GM18867 (cell line): ENCODE data around the gene GNAS-AS1.

Experiments used
- ATAC-seq: cut with Tn5 transposase; IDR thresholded peaks from one replicate; pipeline ENCODE4 v1.9.1; 2021; ENCODE audit warnings: mild to moderate bottlenecking, moderate library complexity; ENCODE audit not compliant: unreplicated experiment

The GNAS-AS1 gene

DNA sequence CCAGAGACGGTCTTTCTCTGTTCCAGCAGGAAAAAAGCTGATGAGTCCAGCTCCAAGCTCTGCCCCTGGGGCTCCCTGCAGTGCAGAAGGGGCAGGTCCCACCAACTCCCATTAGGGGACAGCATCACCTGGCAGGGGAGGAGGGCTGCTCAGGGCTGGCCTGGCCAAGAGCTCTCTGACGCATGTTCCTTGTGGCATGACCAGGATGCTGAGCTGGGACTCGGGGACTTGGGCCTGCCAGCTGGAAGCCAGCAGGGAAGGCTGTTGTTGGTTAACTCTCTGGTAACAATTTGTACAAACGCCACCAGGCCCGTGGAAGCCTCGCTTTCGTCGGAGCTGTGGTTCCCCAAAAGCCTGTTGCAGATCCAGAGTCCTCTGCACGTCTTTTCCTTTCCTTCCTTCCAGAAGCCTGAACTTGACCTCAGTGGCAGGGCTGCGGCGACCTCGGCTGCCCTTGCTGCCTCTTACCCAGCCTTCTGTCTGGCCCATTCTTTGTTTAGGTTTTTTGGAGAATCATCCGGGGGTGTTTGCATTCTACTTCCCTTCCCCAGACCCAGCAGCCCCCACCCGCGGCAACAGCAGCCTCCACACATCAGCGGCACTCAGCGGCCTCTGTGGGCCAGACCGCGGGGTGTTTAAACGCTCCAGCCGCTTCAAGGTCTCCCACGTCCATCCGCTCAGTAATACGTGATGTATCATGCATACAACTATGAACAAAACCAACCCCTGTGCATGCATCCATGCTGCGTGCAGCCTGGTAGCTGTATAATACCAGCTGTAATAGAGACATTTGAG lies 63.3 kb downstream of the GNAS-AS1 start:
- ATAC-seq = no peak

DNA sequence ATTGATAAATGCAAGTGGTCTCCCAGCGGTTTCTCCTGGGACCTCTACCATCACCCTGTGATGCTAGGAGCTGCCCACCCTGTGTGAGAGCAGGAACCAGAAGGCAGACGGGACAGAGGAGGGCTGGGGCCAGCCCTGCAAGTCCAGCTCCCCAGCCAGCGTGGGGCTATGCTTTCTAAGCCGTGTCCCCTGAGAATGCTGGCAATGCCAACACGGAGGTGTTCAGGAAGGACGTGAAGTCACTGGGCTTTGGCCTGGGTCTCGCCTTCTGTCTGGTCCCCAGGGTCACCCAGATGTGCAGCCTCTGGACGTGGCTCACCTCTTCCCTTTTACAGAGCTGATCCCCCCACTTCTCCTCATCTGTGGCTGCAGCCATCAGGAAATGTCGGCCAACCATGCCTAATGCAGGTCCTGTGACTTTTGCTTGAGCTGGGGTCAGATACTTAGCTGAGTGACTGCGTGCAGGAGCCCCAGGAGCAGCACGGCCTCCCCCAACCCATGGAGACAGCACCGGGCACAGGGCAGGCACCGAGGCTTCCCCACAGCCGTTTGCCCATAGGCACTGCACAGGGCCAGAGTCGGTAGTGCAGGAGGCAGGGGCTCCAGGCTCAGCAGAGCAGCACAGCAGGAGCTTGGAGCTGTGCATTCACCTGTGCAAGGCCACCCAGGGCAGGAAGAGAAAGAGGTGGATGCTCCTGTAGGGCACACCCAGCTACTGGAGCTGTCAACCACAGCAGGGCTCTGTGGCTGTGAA lies 66.2 kb downstream of the GNAS-AS1 start:
- no peak for ATAC-seq

DNA sequence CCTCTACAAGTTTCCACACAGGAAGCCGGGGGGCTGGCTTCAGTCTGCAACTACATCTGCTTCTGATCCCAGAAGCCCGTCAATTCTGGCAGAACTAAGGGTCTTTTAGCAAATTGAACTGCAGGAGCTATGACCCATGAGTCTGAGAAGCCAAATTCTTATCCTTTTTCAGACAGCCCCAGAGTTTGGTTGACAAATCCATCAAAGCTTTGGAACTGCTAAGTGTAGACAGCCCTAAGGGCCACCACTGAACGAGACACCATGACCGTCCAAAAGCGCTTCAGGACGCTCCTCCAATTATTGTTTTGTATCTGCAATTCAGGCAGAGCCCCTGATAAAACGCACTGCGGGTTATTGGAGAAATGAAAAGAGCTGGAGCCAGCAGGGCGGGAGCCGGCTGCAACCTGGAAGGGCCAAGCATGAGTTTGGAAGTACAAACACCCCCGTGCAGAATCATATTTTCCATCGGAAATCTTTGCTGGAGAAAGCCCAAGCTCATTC lies 67.1 kb downstream of the GNAS-AS1 start:
- no peak for ATAC-seq

DNA sequence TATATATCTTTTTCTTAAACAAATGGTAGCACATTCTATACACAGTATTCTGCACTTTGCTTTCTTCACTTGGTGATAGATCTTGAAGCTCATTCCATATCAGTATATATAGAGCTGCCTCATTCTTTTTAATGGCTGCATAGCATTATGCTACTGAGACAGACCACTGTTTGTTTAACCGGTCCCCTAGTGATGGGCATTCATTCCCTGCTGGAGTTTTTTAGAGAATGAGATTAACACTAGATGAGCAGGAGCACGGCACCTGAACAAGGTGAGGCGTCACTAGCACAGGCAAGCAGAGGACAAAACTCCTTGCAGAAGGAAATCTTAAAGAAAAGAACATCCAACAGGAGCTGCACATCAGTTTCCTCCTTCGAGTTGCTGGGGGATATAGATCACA lies 69.6 kb downstream of the GNAS-AS1 start:
- ATAC-seq = no peak

DNA sequence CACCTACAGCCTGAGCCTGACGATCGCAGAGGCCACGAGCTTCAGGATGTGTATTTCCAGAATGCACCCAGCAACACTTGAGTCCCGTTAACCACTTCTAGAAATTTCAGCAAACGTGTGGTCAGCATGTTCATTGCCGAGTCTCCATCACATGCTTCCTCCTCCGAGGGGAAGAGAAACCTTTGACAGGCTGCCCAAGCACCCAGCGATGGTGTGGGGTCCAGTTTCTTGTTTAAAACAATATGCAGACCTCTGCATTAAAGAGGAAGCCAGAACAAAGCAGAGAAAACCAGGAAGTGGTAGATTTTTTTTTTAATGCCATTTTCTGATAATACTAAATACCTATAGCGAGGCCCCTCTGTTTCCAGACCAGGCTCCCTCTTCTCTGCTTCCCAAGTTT lies 71.9 kb downstream of the GNAS-AS1 start:
- no peak for ATAC-seq

DNA sequence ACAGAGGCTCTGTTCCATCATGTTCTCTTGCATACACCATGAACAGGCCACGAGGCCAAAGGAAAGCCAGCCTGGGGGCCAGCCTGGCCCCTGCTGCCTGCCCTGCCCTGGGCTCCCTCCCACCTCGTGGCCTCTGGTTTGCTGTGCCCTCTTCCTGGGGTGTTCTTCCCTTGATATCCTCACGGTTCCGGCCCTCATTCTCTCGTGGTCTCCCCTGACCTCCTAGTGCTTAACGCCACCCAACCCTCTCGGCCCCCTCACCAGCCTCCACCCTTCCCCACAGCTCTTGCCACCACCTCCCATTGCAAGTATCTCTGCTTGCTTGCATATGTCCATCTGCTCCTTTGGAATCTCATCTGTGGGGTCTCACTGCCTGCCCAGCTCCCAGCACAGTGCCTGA lies 73.0 kb downstream of the GNAS-AS1 start:
- ATAC-seq = no peak

DNA sequence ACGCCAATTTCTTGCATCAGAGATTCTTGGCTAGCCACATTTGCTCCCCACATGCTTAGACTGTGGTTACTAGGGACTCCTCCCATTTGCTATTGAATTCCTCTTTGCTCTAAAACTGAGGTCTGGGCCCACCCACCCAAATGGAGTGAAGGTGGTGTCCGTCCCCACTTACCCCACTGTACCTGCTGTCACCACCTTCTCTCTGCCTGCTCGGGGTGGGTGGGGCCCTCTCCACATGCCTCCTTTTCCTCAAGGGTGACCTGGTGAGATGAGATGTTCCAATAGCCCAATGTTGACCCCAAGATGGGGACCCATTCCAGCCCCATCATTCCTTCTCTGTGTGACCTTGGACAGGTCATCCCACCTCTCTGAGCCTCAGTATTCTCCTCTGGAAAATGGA lies 74.6 kb downstream of the GNAS-AS1 start:
- no peak for ATAC-seq

DNA sequence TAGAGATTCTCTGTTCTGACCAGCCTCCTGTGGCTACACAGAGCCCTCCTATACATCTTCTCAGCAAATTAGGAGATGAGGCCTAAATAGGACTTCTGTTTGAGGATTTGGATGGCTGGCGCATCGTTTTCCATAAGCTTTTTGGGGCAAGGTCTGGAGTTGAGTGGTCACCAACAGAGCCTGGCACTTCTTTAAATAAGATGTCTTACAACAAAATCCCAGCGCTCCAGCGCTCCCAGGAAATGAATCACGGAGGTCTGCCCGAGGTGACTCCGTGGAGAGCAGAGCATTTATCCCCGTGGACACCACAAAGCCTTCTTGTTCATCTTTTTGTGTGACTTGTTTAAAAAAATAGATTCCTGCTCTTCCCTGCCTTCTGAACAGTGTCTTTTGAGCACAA lies 75.3 kb downstream of the GNAS-AS1 start:
- ATAC-seq = no peak

DNA sequence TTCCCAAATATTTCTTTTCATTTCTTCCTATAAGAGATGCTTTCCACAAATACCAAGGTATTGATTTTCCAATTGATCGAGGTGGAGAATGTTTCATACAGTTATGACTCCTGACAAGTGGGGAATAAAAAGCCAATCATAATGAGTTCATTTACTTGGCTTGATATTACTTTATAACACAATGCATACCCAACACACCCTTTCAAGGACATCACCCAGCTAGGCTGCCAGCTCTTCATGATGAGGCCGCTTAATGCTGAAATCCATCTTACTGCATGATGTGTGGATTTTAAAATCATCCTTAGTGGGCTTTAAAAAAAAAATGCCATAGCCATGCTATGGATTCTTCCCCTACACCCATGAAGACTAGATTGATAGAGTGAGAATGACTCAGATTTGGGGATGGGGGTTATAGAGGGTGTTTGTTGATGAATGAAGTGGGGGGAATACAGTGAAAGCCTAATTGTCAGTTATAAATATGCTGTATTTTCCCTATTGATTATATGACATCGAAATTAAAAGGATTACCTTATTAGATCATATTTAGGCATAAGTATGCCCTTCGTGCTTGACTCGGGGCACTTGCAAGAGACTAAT lies 75.9 kb downstream of the GNAS-AS1 start:
- no peak for ATAC-seq

DNA sequence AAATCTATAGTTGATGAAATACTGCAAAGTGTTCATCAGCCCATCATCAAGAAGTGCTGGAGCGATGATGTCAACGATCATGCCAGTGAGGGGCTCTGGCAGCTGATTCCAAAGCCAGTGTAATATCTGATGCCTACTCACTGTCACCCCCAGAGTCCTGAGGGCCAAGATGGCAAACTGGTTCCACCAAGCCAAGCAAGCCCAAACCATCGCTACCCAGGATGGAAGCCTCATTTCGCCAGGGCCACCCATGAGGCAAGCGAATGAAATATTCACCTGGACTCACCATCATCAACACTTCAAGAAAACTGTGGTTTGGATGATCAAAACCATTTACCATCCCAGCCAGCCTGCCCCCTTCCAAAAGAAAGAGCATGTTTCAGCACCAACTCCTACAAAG lies 76.5 kb downstream of the GNAS-AS1 start:
- ATAC-seq = no peak

DNA sequence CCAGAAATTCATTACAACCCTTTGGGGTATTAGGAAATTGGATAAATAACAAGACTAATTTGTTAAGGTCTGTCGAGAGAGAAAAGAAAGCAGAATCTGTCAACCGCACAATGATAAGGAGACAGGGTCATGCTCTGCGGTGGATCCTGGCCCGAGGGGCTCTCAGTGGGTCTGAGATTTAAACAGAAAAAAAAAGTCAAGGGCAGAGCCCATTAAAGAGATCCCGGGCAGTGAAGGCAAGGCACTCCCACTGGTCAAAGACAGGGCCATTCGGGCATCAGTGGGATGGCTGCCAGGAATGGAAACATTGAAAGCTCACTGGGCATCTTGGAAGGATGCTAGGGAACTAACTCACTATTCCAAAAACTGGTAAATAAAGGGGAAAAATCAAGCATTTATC lies 77.9 kb downstream of the GNAS-AS1 start:
- no peak for ATAC-seq
